ENCODE results near the gene BMPER.

The BMPER gene

DNA sequence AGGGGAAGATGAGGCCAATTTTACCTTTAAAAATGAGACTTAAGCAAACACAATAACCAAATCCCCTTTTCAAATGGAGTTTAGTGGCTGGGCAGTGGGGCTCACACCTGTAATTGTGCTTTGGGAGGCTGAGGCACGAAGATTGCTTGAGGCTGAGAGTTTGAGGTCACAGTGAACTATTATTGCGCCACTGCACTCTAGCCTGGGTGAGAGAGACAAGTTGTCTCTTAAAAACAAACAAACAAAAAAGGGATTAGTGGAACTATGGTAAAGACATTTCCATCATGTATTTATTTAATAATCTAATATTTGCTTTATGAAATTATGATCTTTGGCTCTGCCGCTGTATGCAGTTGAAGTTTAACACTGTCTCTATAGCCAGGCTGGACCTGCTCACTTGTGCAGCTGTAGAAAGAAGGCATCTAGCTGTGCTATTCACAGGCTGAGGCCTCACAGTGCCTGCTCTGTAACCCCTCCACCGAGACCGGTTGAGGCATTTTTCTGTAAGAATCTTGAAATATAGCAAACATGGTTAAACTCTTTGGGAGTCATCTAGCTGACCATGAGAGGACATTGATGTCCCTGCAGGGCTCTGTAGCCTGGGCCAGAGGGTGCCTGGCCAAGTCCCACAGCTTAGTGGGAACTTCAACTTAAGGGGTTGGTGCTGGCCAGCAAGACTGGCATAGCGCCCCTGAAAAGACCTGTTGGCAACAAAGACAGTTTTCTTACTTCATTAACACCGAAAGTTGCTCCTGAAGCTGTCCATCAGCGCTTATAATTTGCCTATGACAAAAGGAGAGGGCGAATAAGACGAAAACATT, 131.8 kb downstream of the BMPER start:
- TF ChIP-seq POLR2AphosphoS5 (IDR thresholded peaks at IDR 0.05; ENCODE audit: borderline replicate concordance, low read depth, low read length) (no peak), EZH2 (IDR thresholded peaks at IDR 0.05) (no peak), FOXP2 (optimal IDR thresholded peaks at IDR 0.05; ENCODE audit: control extremely low read depth, extremely low read length, insufficient read depth) (no peak)
- Histone ChIP-seq H3K9ac (ENCODE audit: insufficient read length) (no peak overlapping the region), H3K27ac (peak overlapping the region; percentile 79; the same call in 1 of the 2 replicates), H3K36me3 (ENCODE audit: insufficient read depth, low read length) (no peaks in the 10 kb centered on the region), H3K9me3 (ENCODE audit: low read depth, low read length) (no peaks in the 10 kb centered on the region), H3K4me3 (no peak overlapping the region)
- DNase-seq (ENCODE audit: low read depth, low spot score) = no peak

- Histone ChIP-seq H3K36me3 (ENCODE audit: insufficient read depth, low read length) (no peaks in the 10 kb centered on the region), H3K9ac (ENCODE audit: insufficient read length) (no peak overlapping the region), H3K9me3 (ENCODE audit: low read depth, low read length) (no peaks in the 10 kb centered on the region), H3K4me3 (no peak overlapping the region), H3K27ac (no peak overlapping the region)
- TF ChIP-seq POLR2AphosphoS5 (IDR thresholded peaks at IDR 0.05; ENCODE audit: borderline replicate concordance, low read depth, low read length) (no peak), EZH2 (IDR thresholded peaks at IDR 0.05) (no peak), FOXP2 (optimal IDR thresholded peaks at IDR 0.05; ENCODE audit: control extremely low read depth, extremely low read length, insufficient read depth) (no peak)
- no peak for DNase-seq (ENCODE audit: low read depth, low spot score)
Observed at GRCh38 chr7:34038816-34039470, 133.6 kb downstream of the BMPER start.

- DNase-seq (ENCODE audit: low read depth, low spot score) = no peak
- Histone ChIP-seq H3K4me3 (no peak overlapping the region), H3K36me3 (ENCODE audit: insufficient read depth, low read length) (no peaks in the 10 kb centered on the region), H3K27ac (no peak overlapping the region), H3K9ac (ENCODE audit: insufficient read length) (no peak overlapping the region), H3K9me3 (ENCODE audit: low read depth, low read length) (no peaks in the 10 kb centered on the region)
- TF ChIP-seq EZH2 (IDR thresholded peaks at IDR 0.05) (no peak), FOXP2 (optimal IDR thresholded peaks at IDR 0.05; ENCODE audit: control extremely low read depth, extremely low read length, insufficient read depth) (no peak), POLR2AphosphoS5 (IDR thresholded peaks at IDR 0.05; ENCODE audit: borderline replicate concordance, low read depth, low read length) (no peak)
Observed at GRCh38 chr7:34041707-34042106, 136.4 kb downstream of the BMPER start.

GRCh38 chr7:34042406-34042805, 137.1 kb downstream of the BMPER start:
- DNase-seq (ENCODE audit: low read depth, low spot score) = no peak
- no peaks in the 10 kb centered on the region for H3K9me3 ChIP-seq (ENCODE audit: low read depth, low read length)
- H3K36me3 ChIP-seq (ENCODE audit: insufficient read depth, low read length) = no peaks in the 10 kb centered on the region
- no peak for TF ChIP-seq EZH2 (IDR thresholded peaks at IDR 0.05)
- no peak for TF ChIP-seq POLR2AphosphoS5 (IDR thresholded peaks at IDR 0.05; ENCODE audit: borderline replicate concordance, low read depth, low read length)
- no peak for TF ChIP-seq FOXP2 (optimal IDR thresholded peaks at IDR 0.05; ENCODE audit: control extremely low read depth, extremely low read length, insufficient read depth)
- H3K9ac ChIP-seq (ENCODE audit: insufficient read length) = no peak overlapping the region
- no peak overlapping the region for H3K4me3 ChIP-seq
- peak overlapping the region; percentile 100 for H3K27ac ChIP-seq

- Histone ChIP-seq H3K36me3 (ENCODE audit: insufficient read depth, low read length) (no peaks in the 10 kb centered on the region), H3K9me3 (ENCODE audit: low read depth, low read length) (no peaks in the 10 kb centered on the region), H3K4me3 (peak overlapping the region; percentile 64), H3K27ac (peak overlapping the region; percentile 100), H3K9ac (ENCODE audit: insufficient read length) (peak overlapping the region; percentile 66)
- no peak for TF ChIP-seq EZH2 (IDR thresholded peaks at IDR 0.05)
- TF ChIP-seq FOXP2 (optimal IDR thresholded peaks at IDR 0.05; ENCODE audit: control extremely low read depth, extremely low read length, insufficient read depth) = no peak
- no peak for TF ChIP-seq POLR2AphosphoS5 (IDR thresholded peaks at IDR 0.05; ENCODE audit: borderline replicate concordance, low read depth, low read length)
- no peak for DNase-seq (ENCODE audit: low read depth, low spot score)
Observed at GRCh38 chr7:34043461-34044305, 138.3 kb downstream of the BMPER start.

GRCh38 chr7:34044306-34044643, 138.9 kb downstream of the BMPER start:
- Histone ChIP-seq H3K9ac (ENCODE audit: insufficient read length) (peak overlapping the region; percentile 66), H3K4me3 (peak overlapping the region; percentile 64), H3K9me3 (ENCODE audit: low read depth, low read length) (no peaks in the 10 kb centered on the region), H3K36me3 (ENCODE audit: insufficient read depth, low read length) (no peaks in the 10 kb centered on the region), H3K27ac (peak overlapping the region; percentile 100)
- DNase-seq (ENCODE audit: low read depth, low spot score) = no peak
- TF ChIP-seq EZH2 (IDR thresholded peaks at IDR 0.05) (no peak), POLR2AphosphoS5 (IDR thresholded peaks at IDR 0.05; ENCODE audit: borderline replicate concordance, low read depth, low read length) (no peak), FOXP2 (optimal IDR thresholded peaks at IDR 0.05; ENCODE audit: control extremely low read depth, extremely low read length, insufficient read depth) (no peak)

- Histone ChIP-seq H3K36me3 (ENCODE audit: insufficient read depth, low read length) (no peaks in the 10 kb centered on the region), H3K27ac (peak overlapping the region; percentile 100), H3K4me3 (peak overlapping the region; percentile 64), H3K9ac (ENCODE audit: insufficient read length) (peak overlapping the region; percentile 66), H3K9me3 (ENCODE audit: low read depth, low read length) (no peaks in the 10 kb centered on the region)
- TF ChIP-seq EZH2 (IDR thresholded peaks at IDR 0.05) (no peak), FOXP2 (optimal IDR thresholded peaks at IDR 0.05; ENCODE audit: control extremely low read depth, extremely low read length, insufficient read depth) (peak; percentile 23), POLR2AphosphoS5 (IDR thresholded peaks at IDR 0.05; ENCODE audit: borderline replicate concordance, low read depth, low read length) (peak; percentile 48; the same call in 1 of the 2 replicates)
- DNase-seq (ENCODE audit: low read depth, low spot score) = peak; percentile 92
Observed at GRCh38 chr7:34044734-34045353, 139.5 kb downstream of the BMPER start.

All from SK-N-MC (cell line).